ENCODE measurements around the gene SCAPER. TPM values are rescaled to one million over a fixed set of nuclear protein-coding genes. Genes with fewer than 3 reads are reported as not detected.
A peak's percentile ranks its signal among the peaks of the same experiment; 100 is the strongest.

The SCAPER gene
- total and polyA plus RNA-seq, 12 donors: 6.9 to 48.1 (median 39.5) TPM

DNA sequence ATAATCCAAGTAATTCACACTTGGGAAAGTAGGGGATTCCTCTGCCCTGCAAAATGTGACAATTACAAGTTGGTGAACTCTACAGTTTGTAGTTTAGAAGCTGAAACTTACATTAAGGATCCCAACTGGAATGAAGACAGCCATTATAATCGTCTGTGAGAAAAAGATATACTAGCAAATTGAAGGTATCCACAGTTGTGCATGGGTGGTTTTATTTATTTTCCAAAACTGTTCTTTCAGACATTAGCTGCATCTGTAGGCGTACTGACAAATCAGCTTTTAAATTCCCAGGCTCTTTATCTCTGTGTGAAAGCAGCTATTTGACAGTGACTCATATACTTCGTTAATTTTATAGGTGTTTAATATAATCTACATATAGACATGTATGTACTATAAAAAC lies 581.1 kb downstream of the SCAPER start:
- no peak for ATAC-seq
- Histone ChIP-seq H3K4me1 (peaks cover 0 to 21% (median 3%) of the 10 kb centered on the region in 9 donors), H3K36me3 (no peaks in the 10 kb centered on the region), H3K4me3 (no peak overlapping the region), H3K27ac (no peak overlapping the region), H3K9me3 (no peaks in the 10 kb centered on the region), H3K27me3 (peaks cover 0 to 77% (median 16%) of the 10 kb centered on the region in 7 donors)
- no peak for TF ChIP-seq CTCF (IDR thresholded peaks at IDR 0.05)
- intact Hi-C loops (cut with DNase I): no loop called here
- no peak for DNase-seq
- WGBS, 2 donors: 67 to 69% methylated on average over 3 of the region's 3 CpGs

GRCh38 chr15:76321602-76322001 lies 583.5 kb downstream of the SCAPER start:
- 32 to 51% methylated on average over 5 of the region's 5 CpGs for WGBS, 2 donors
- Histone ChIP-seq H3K4me1 (peaks cover 0 to 8% (median 0%) of the 10 kb centered on the region in 9 donors), H3K27ac (no peak overlapping the region), H3K36me3 (no peaks in the 10 kb centered on the region), H3K4me3 (no peak overlapping the region), H3K9me3 (no peaks in the 10 kb centered on the region), H3K27me3 (peaks cover 0 to 58% (median 16%) of the 10 kb centered on the region in 7 donors)
- TF ChIP-seq CTCF (IDR thresholded peaks at IDR 0.05): no peak
- ATAC-seq (peak in 2 of 8 donors; percentile 63 to 64), DNase-seq (no peak)
- intact Hi-C loops (cut with DNase I): no loop called here

DNA sequence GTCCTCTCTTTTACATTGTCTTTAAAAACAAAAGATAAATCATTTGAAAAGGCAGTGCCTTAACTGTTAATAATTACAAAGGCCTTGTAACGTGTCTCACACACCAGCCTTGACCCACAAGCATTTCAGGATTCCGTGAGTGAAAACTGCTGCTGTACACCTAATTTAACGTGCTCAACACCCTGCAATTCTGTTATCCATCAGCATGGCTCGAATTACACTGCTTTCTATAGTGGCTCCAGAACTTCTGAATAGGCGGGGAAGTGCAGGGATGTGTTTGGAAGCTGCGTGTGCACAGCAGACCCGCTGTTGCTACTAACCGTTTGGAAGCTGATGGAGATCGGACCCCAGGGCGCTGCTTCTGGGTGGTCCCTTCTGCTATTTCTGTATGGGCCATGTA lies 584.0 kb downstream of the SCAPER start:
- 46 to 51% methylated on average over 10 of the region's 10 CpGs for whole genome bisulfite sequencing, 2 donors
- DNase-seq: no peak

GRCh38 chr15:76320012-76320411 lies 585.1 kb downstream of the SCAPER start:
- intact Hi-C loops (cut with DNase I): no loop called here
- H3K27me3 ChIP-seq: peaks cover 0 to 42% (median 8%) of the 10 kb centered on the region in 7 donors
- peaks cover 0 to 8% (median 0%) of the 10 kb centered on the region in 9 donors for H3K4me1 ChIP-seq
- ATAC-seq (no peak), DNase-seq (no peak)
- TF ChIP-seq CTCF (IDR thresholded peaks at IDR 0.05): no peak
- no peak overlapping the region for H3K27ac ChIP-seq
- no peak overlapping the region for H3K4me3 ChIP-seq
- H3K9me3 ChIP-seq: no peaks in the 10 kb centered on the region
- no peaks in the 10 kb centered on the region for H3K36me3 ChIP-seq
- WGBS, 2 donors: 88% methylated on average over 6 of the region's 6 CpGs

More for the DNA sequence above, 584.0 kb downstream of the SCAPER start:
- ATAC-seq: peak in 2 of 8 donors; percentile 26 to 28
- Histone ChIP-seq H3K9me3 (no peaks in the 10 kb centered on the region), H3K27me3 (peaks cover 0 to 54% (median 16%) of the 10 kb centered on the region in 7 donors), H3K4me1 (peaks cover 0 to 8% (median 0%) of the 10 kb centered on the region in 9 donors), H3K27ac (no peak overlapping the region), H3K4me3 (no peak overlapping the region), H3K36me3 (no peaks in the 10 kb centered on the region)
- intact Hi-C loops (cut with DNase I): no loop called here
- no peak for TF ChIP-seq CTCF (IDR thresholded peaks at IDR 0.05)

Data from heart right ventricle (tissue), 16 donors.